Liver (tissue), 9 donors: ENCODE data around the gene ARV1. TPM values are rescaled to one million over a fixed set of nuclear protein-coding genes. Genes with fewer than 3 reads are reported as not detected.
"Not testable (repeated sequence)": the region's sequence is repeated elsewhere in the genome, so short reads cannot be mapped to it uniquely, and the experiment has no call there.

Experiments used
- DNase-seq: peaks from one replicate; pipeline ENCODE4 v3.0.0-alpha.2; 2017; ENCODE audit warnings: low spot score
- H3K27ac ChIP-seq, 2 donors: one replicate each; pipeline ENCODE4 v1.7.0; 2013; ENCODE audit warnings: inconsistent platforms in 2 of 2, low read length in 2 of 2, control low read depth in 1 of 2, low read depth in 1 of 2, mild to moderate bottlenecking in 1 of 2
- H3K27me3 ChIP-seq, 4 donors: one replicate each; pipeline versions ENCODE4 v1.6.1 to v1.7.0; 2013; ENCODE audit warnings: low read length in 3 of 4, inconsistent platforms in 1 of 4, mild to moderate bottlenecking in 1 of 4, moderate library complexity in 1 of 4; ENCODE audit not compliant: control insufficient read depth in 4 of 4, insufficient read depth in 4 of 4
- H3K36me3 ChIP-seq, 4 donors: one replicate each; pipeline versions ENCODE4 v1.6.1 to v1.7.0; 2013; ENCODE audit warnings: low read length in 3 of 4, mild to moderate bottlenecking in 3 of 4, low read depth in 1 of 4, moderate library complexity in 1 of 4; ENCODE audit not compliant: control insufficient read depth in 4 of 4, insufficient read depth in 3 of 4
- H3K4me1 ChIP-seq, 4 donors: one replicate each; pipeline versions ENCODE4 v1.6.1 to v1.7.0; 2013; ENCODE audit warnings: low read length in 3 of 4, mild to moderate bottlenecking in 3 of 4, moderate library complexity in 1 of 4; ENCODE audit not compliant: control insufficient read depth in 4 of 4, insufficient read depth in 4 of 4
- H3K4me3 ChIP-seq, 3 donors: one replicate each; pipeline versions ENCODE4 v1.6.1 to v1.7.0; 2013; ENCODE audit warnings: low read length in 3 of 3, control low read depth in 1 of 3, low read depth in 1 of 3, mild to moderate bottlenecking in 1 of 3
- H3K9ac ChIP-seq, 2 donors: one replicate each; pipeline ENCODE4 v1.7.0; 2013; ENCODE audit warnings: low read length in 2 of 2, mild to moderate bottlenecking in 2 of 2, moderate library complexity in 2 of 2, control low read depth in 1 of 2, low read depth in 1 of 2
- H3K9me3 ChIP-seq, 4 donors: one replicate each; pipeline versions ENCODE4 v1.6.1 to v1.7.0; 2013; ENCODE audit warnings: low read length in 3 of 4; ENCODE audit not compliant: control insufficient read depth in 4 of 4
- ATF3 ChIP-seq: IDR thresholded peaks from 2 replicates; pipeline ENCODE4 v1.6.1; 2016; ENCODE audit warnings: antibody characterized with exemption
- CTCF ChIP-seq: fragments of 150-350 bp; IDR thresholded peaks from 2 replicates; pipeline ENCODE4 v1.5.1; 2017; ENCODE audit warnings: improper control_type of control experiment, low read depth, low read length; ENCODE audit not compliant: missing input control
- FOXA2 ChIP-seq: IDR thresholded peaks from 2 replicates; pipeline ENCODE4 v1.6.1; 2016; ENCODE audit warnings: antibody characterized with exemption
- HNF4G ChIP-seq: IDR thresholded peaks from 2 replicates; pipeline ENCODE4 v1.6.1; 2016; ENCODE audit warnings: antibody characterized with exemption
- JUND ChIP-seq, 2 donors: IDR thresholded peaks; 2 replicates each; pipeline ENCODE4 v1.6.1; 2016; ENCODE audit warnings: antibody characterized with exemption in 2 of 2
- MAX ChIP-seq: IDR thresholded peaks from 2 replicates; pipeline ENCODE4 v1.6.1; 2016; ENCODE audit warnings: antibody characterized with exemption
- NR2F2 ChIP-seq: IDR thresholded peaks from 2 replicates; pipeline ENCODE4 v1.6.1; 2016; ENCODE audit warnings: antibody characterized with exemption
- RAD21 ChIP-seq, 2 donors: IDR thresholded peaks; 2 replicates each; pipeline ENCODE4 v1.6.1; 2016; ENCODE audit warnings: antibody characterized with exemption in 2 of 2, mild to moderate bottlenecking in 2 of 2
- REST ChIP-seq: IDR thresholded peaks from 2 replicates; pipeline ENCODE4 v1.6.1; 2016; ENCODE audit warnings: antibody characterized with exemption, mild to moderate bottlenecking
- SP1 ChIP-seq: IDR thresholded peaks from 2 replicates; pipeline ENCODE4 v1.6.1; 2018; ENCODE audit warnings: antibody characterized with exemption, mild to moderate bottlenecking
- TAF1 ChIP-seq: conservative IDR thresholded peaks from 2 replicates; pipeline ENCODE4 v1.6.1; 2016; ENCODE audit warnings: antibody characterized with exemption, mild to moderate bottlenecking
- YY1 ChIP-seq: IDR thresholded peaks from 2 replicates; pipeline ENCODE4 v1.6.1; 2016; ENCODE audit warnings: antibody characterized with exemption, mild to moderate bottlenecking
- WGBS: extraction: QIAGEN DNeasy Blood & Tissue Kit; methylation state at CpG from one replicate; pipeline ENCODE4 v1.1.7; 2013; 5-methylcytosine and 5-hydroxymethylcytosine counted together
- polyA plus RNA-seq, 2 donors: library from polyadenylated mRNA; stranded (reverse) in 1 of 2; unstranded in 1 of 2; fragments of 200-250 nt in 1 of 2; fragments of >200 nt in 1 of 2; fragmentation: Nextera tagmentation in 1 of 2; extraction: Ambion mirVana in 1 of 2; gene quantifications; one replicate each; pipeline versions ENCODE4 v1.2.1 to v1.2.3, GENCODE V29; 2013 to 2015
- total RNA-seq, 2 donors: library from RNA; depleted of rRNA; stranded (reverse); fragments of >200 nt; gene quantifications; one replicate each; pipeline ENCODE4 v1.2.3, GENCODE V29; 2014
- donor health status: healthy.
- donor health status: healthy.
- donor health status: healthy.
- donor health status: healthy.
- donor health status: healthy.

ARV1 gene
- total and polyA plus RNA-seq, 4 donors = 11.4 to 18.9 (median 14.6) TPM

- TF ChIP-seq REST = no peak
Measured at GRCh38 chr1:231041719-231042261, 62.9 kb downstream of the ARV1 start (continued).

GRCh38 chr1:231044588-231044987, 65.7 kb downstream of the ARV1 start:
- peaks cover 2 to 8% (median 4%) of the 10 kb centered on the region in 4 donors for H3K4me1 ChIP-seq
- no peak overlapping the region for H3K27ac ChIP-seq
- no peak overlapping the region for H3K9ac ChIP-seq
- no peak for DNase-seq
- H3K4me3 ChIP-seq = no peak overlapping the region
- H3K36me3 ChIP-seq = no peaks in the 10 kb centered on the region
- H3K27me3 ChIP-seq = no peaks in the 10 kb centered on the region
- H3K9me3 ChIP-seq = no peaks in the 10 kb centered on the region
- TF ChIP-seq JUND (IDR thresholded peaks at IDR 0.05) (no peak), MAX (no peak)
- WGBS = 98% methylated on average over 1 of the region's 1 CpG

- TF ChIP-seq MAX (no peak), REST (no peak), FOXA2 (no peak), ATF3 (no peak), CTCF (no peak), TAF1 (no peak), NR2F2 (no peak), RAD21 (IDR thresholded peaks at IDR 0.05) (no peak), HNF4G (no peak), SP1 (no peak), YY1 (no peak)
- no peaks in the 10 kb centered on the region for H3K9me3 ChIP-seq
- H3K9ac ChIP-seq = no peak overlapping the region
Measured at GRCh38 chr1:231045286-231045685, 66.4 kb downstream of the ARV1 start.

GRCh38 chr1:231045921-231046729, 67.2 kb downstream of the ARV1 start:
- not testable (repeated sequence) for H3K27ac ChIP-seq, H3K27me3 ChIP-seq, H3K9me3 ChIP-seq, H3K4me3 ChIP-seq, H3K9ac ChIP-seq, H3K36me3 ChIP-seq, DNase-seq, H3K4me1 ChIP-seq
- WGBS = 87% methylated on average over 10 of the region's 10 CpGs

More at GRCh38 chr1:231045286-231045685, 66.4 kb downstream of the ARV1 start:
- Histone ChIP-seq H3K27ac (no peak overlapping the region), H3K4me3 (no peak overlapping the region), H3K36me3 (no peaks in the 10 kb centered on the region), H3K27me3 (no peaks in the 10 kb centered on the region), H3K4me1 (peaks cover 2 to 7% (median 4%) of the 10 kb centered on the region in 4 donors)
- no peak for DNase-seq
